GM23338 (cell line): Measurements from ENCODE around the gene CLIC3. TPM values are rescaled to one million over a fixed set of nuclear protein-coding genes. Genes with fewer than 3 reads are reported as not detected.

Experiments
- ATAC-seq: fragments of 200-7000 bp; cut with Tn5 transposase; 3 replicates; pipeline ENCODE4 v1.9.1; 2020
- DNase-seq: peaks from one replicate; pipeline ENCODE4 v3.0.0-alpha.2; 2015; ENCODE audit warnings: low spot score
- H2AFZ ChIP-seq: fragments of 200-600 bp; sonication (generic); 2 replicates; pipeline ENCODE4 v1.8.0; 2016; ENCODE audit warnings: antibody characterized with exemption, mild to moderate bottlenecking, moderate library complexity
- H3F3A ChIP-seq: fragments of 200-600 bp; sonication (generic); replicated peaks from 2 replicates; pipeline ENCODE4 v1.8.0; 2017; ENCODE audit warnings: antibody characterized with exemption, mixed run types, low read depth
- H3K27ac ChIP-seq: fragments of 200-600 bp; sonication (generic); 2 replicates; pipeline ENCODE4 v1.6.1; 2016; ENCODE audit warnings: low read depth
- H3K27me3 ChIP-seq: fragments of 200-600 bp; sonication (generic); 2 replicates; pipeline ENCODE4 v1.8.0; 2016; ENCODE audit warnings: mild to moderate bottlenecking, mixed run types, moderate library complexity; ENCODE audit not compliant: insufficient read depth
- H3K36me3 ChIP-seq: fragments of 200-600 bp; sonication (generic); 2 replicates; pipeline ENCODE4 v1.8.0; 2016; ENCODE audit warnings: mild to moderate bottlenecking; ENCODE audit not compliant: insufficient read depth
- H3K4me1 ChIP-seq: fragments of 200-600 bp; sonication (generic); 2 replicates; pipeline ENCODE4 v1.8.0; 2016; ENCODE audit warnings: mild to moderate bottlenecking, moderate library complexity; ENCODE audit not compliant: insufficient read depth
- H3K4me2 ChIP-seq: fragments of 200-600 bp; sonication (generic); 2 replicates; pipeline ENCODE4 v1.7.1; 2017; ENCODE audit warnings: mixed run types
- H3K4me3 ChIP-seq: fragments of 200-600 bp; sonication (generic); 2 replicates; pipeline ENCODE4 v1.6.1; 2016; ENCODE audit warnings: mixed run types
- H3K79me2 ChIP-seq: fragments of 200-600 bp; sonication (generic); replicated peaks from 2 replicates; pipeline ENCODE4 v1.8.0; 2017; ENCODE audit warnings: mild to moderate bottlenecking; ENCODE audit not compliant: insufficient read depth
- H3K9me2 ChIP-seq: fragments of 200-600 bp; sonication (generic); 2 replicates; pipeline ENCODE4 v1.8.0; 2017; ENCODE audit not compliant: insufficient read depth
- H4K20me1 ChIP-seq: fragments of 200-600 bp; sonication (generic); replicated peaks from 2 replicates; pipeline ENCODE4 v1.8.0; 2017; ENCODE audit warnings: mild to moderate bottlenecking; ENCODE audit not compliant: insufficient read depth
- H3K27ac Mint-ChIP-seq: 2 replicates; pipeline ENCODE4 v1.8.0; 2020; ENCODE audit warnings: inconsistent platforms, mild to moderate bottlenecking, moderate library complexity, mixed read lengths
- H3K27me3 Mint-ChIP-seq: 3 replicates; pipeline ENCODE4 v1.8.0; 2022; ENCODE audit warnings: low read depth, mild to moderate bottlenecking, moderate library complexity, mixed read lengths, inconsistent platforms; ENCODE audit not compliant: insufficient read depth, poor library complexity
- H3K36me3 Mint-ChIP-seq: 3 replicates; pipeline ENCODE4 v1.8.0; 2021; ENCODE audit warnings: low read depth, mild to moderate bottlenecking, inconsistent platforms, moderate library complexity, mixed read lengths
- H3K4me1 Mint-ChIP-seq: 3 replicates; pipeline ENCODE4 v1.8.0; 2020; ENCODE audit warnings: mild to moderate bottlenecking, inconsistent platforms, mixed read lengths
- H3K4me3 Mint-ChIP-seq: 3 replicates; pipeline ENCODE4 v1.8.0; 2021; ENCODE audit warnings: moderate library complexity, mild to moderate bottlenecking, inconsistent platforms, mixed read lengths
- H3K9me3 Mint-ChIP-seq: 3 replicates; pipeline ENCODE4 v1.8.0; 2020; ENCODE audit warnings: moderate library complexity, mild to moderate bottlenecking, inconsistent platforms, mixed read lengths
- EZH2phosphoT487 ChIP-seq: fragments of 200-600 bp; sonication (generic); IDR thresholded peaks from one replicate; pipeline ENCODE4 v1.8.1; 2018; ENCODE audit warnings: antibody characterized with exemption; ENCODE audit not compliant: unreplicated experiment
- STAT1 ChIP-seq: IDR thresholded peaks from one replicate; pipeline ENCODE4 v1.6.1; 2016; ENCODE audit warnings: antibody characterized with exemption; ENCODE audit not compliant: unreplicated experiment
- ZNF114 ChIP-seq: fragments of 250-450 bp; sonication (Bioruptor Pico); IDR thresholded peaks from 2 replicates; pipeline ENCODE4 v1.5.0; 2020; ENCODE audit warnings: mild to moderate bottlenecking, moderate library complexity
- ZNF331 ChIP-seq: fragments of 250-450 bp; sonication (Bioruptor Pico); IDR thresholded peaks from 2 replicates; pipeline ENCODE4 v1.5.0; 2020; ENCODE audit warnings: low read depth, mild to moderate bottlenecking, moderate library complexity
- polyA plus RNA-seq: library from polyadenylated mRNA; unstranded; fragments of >200 nt; fragmentation: Nextera tagmentation; extraction: Ambion mirVana; gene quantifications from 2 replicates; pipeline ENCODE4 v1.2.1, GENCODE V29; 2016
- total RNA-seq: library from RNA; depleted of rRNA; stranded (reverse); fragments of >200 nt; shearing (Covaris generic); gene quantifications from 2 replicates; pipeline ENCODE4 v1.2.3, GENCODE V29; 2014
- TF ChIP-seq, protein P1 (sequence below): fragments of 250-450 bp; sonication (Bioruptor Pico); IDR thresholded peaks from 2 replicates; pipeline ENCODE4 v1.5.0; 2020; ENCODE audit warnings: mild to moderate bottlenecking, moderate library complexity

Gene CLIC3
- total and polyA plus RNA-seq, 2 experiments from 2014 or later: 0.53 to 0.56 TPM

DNA sequence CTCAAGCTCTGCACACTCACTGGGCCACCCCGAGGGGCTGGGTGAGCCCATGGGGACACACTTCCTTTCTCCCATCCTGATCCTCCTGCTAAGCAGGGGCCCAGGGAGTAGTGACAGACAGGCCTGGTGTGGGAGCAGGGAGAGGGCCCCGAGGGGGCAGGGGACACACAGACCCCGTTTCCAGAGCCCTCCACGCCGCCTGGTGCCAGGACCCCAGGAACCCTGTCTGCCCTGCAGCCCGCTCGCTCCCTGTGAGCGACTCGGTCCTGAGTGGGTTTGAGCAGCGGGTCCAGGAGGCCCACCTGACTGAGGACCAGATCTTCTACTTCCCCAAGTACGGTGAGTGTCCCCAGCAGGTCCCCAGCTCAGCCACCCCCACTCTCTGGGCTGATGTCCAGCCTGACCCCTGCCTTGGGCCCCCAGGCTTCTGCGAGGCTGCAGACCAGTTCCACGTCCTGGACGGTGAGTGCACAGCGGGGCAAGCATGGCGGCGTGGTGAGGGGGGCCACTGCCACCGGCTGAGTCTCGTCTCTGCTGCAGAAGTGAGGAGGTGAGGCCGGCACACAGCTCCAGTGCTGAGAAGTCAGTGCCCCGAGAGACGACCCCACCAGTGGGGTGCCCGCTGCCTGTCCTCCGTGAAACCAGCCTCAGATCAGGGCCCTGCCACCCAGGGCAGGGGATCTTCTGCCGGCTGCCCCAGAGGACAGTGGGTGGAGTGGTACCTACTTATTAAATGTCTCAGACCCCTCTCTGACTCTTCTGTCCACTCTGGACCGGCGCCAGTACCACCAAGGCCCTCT lies 49.9 kb downstream of the CLIC3 start:
- no peaks in the 10 kb centered on the region for H3K9me3 Mint-ChIP-seq
- Histone ChIP-seq H3K79me2 (0 out of 2 replicates have a peak, but pooled peaks cover 5% of the 10 kb centered on the region), H3F3A (no peaks in the 10 kb centered on the region; the same call in 1 of the 2 replicates), H2AFZ (no peak overlapping the region), H3K9me2 (no peaks in the 10 kb centered on the region), H3K27me3 (no peaks in the 10 kb centered on the region), H3K4me2 (no peak overlapping the region), H3K36me3 (no peaks in the 10 kb centered on the region), H3K4me1 (peaks cover 9% of the 10 kb centered on the region), H4K20me1 (no peaks in the 10 kb centered on the region), H3K27ac (no peak overlapping the region), H3K4me3 (no peak overlapping the region)
- ATAC-seq (no peak), DNase-seq (no peak)
- peaks cover 4% of the 10 kb centered on the region; the same call in 1 of the 3 replicates for H3K36me3 Mint-ChIP-seq
- H3K4me1 Mint-ChIP-seq: peaks cover 8% of the 10 kb centered on the region
- no peak overlapping the region for H3K27ac Mint-ChIP-seq
- H3K27me3 Mint-ChIP-seq: peaks cover 9% of the 10 kb centered on the region
- H3K4me3 Mint-ChIP-seq: no peak overlapping the region
- TF ChIP-seq, protein P1, sequence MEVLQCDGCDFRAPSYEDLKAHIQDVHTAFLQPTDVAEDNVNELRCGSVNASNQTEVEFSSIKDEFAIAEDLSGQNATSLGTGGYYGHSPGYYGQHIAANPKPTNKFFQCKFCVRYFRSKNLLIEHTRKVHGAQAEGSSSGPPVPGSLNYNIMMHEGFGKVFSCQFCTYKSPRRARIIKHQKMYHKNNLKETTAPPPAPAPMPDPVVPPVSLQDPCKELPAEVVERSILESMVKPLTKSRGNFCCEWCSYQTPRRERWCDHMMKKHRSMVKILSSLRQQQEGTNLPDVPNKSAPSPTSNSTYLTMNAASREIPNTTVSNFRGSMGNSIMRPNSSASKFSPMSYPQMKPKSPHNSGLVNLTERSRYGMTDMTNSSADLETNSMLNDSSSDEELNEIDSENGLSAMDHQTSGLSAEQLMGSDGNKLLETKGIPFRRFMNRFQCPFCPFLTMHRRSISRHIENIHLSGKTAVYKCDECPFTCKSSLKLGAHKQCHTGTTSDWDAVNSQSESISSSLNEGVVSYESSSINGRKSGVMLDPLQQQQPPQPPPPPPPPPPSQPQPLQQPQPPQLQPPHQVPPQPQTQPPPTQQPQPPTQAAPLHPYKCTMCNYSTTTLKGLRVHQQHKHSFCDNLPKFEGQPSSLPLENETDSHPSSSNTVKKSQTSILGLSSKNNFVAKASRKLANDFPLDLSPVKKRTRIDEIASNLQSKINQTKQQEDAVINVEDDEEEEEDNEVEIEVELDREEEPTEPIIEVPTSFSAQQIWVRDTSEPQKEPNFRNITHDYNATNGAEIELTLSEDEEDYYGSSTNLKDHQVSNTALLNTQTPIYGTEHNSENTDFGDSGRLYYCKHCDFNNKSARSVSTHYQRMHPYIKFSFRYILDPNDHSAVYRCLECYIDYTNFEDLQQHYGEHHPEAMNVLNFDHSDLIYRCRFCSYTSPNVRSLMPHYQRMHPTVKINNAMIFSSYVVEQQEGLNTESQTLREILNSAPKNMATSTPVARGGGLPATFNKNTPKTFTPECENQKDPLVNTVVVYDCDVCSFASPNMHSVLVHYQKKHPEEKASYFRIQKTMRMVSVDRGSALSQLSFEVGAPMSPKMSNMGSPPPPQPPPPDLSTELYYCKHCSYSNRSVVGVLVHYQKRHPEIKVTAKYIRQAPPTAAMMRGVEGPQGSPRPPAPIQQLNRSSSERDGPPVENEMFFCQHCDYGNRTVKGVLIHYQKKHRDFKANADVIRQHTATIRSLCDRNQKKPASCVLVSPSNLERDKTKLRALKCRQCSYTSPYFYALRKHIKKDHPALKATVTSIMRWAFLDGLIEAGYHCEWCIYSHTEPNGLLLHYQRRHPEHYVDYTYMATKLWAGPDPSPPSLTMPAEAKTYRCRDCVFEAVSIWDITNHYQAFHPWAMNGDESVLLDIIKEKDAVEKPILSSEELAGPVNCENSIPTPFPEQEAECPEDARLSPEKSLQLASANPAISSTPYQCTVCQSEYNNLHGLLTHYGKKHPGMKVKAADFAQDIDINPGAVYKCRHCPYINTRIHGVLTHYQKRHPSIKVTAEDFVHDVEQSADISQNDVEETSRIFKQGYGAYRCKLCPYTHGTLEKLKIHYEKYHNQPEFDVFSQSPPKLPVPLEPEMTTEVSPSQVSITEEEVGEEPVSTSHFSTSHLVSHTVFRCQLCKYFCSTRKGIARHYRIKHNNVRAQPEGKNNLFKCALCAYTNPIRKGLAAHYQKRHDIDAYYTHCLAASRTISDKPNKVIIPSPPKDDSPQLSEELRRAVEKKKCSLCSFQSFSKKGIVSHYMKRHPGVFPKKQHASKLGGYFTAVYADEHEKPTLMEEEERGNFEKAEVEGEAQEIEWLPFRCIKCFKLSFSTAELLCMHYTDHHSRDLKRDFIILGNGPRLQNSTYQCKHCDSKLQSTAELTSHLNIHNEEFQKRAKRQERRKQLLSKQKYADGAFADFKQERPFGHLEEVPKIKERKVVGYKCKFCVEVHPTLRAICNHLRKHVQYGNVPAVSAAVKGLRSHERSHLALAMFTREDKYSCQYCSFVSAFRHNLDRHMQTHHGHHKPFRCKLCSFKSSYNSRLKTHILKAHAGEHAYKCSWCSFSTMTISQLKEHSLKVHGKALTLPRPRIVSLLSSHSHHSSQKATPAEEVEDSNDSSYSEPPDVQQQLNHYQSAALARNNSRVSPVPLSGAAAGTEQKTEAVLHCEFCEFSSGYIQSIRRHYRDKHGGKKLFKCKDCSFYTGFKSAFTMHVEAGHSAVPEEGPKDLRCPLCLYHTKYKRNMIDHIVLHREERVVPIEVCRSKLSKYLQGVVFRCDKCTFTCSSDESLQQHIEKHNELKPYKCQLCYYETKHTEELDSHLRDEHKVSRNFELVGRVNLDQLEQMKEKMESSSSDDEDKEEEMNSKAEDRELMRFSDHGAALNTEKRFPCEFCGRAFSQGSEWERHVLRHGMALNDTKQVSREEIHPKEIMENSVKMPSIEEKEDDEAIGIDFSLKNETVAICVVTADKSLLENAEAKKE (CRISPR knock-in tag): no peak
- TF ChIP-seq STAT1 (no peak), ZNF114 (no peak), EZH2phosphoT487 (no peak), ZNF331 (no peak)
